ENCODE measurements around the gene ZNF280B. TPM values are rescaled to one million over a fixed set of nuclear protein-coding genes. Genes with fewer than 3 reads are reported as not detected.
"Not testable (repeated sequence)": the region's sequence is repeated elsewhere in the genome, so short reads cannot be mapped to it uniquely, and the experiment has no call there.

The ZNF280B gene
- total RNA-seq, 5 donors from 2014 or later (not counting 1 experiment from before 2014, with no cell fraction given) = 1.8 to 2.1 (median 1.9) TPM

DNA sequence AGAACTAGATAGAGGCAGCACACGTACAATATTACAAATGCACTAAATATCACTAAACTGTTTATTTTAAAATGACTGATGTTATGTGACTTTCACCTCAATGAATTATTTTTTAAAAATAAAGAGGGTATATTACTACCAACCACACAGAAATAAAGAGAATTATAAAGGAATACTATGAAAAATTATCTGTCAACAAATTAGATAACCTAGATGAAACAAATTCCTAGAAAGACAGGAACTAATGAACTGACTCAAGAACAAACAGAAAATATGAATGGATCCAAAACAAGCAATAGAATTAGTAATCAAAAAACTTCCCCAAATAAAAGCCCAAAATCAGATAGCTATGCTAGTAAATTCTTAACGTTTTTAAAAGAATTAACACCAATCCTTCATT, 10.3 kb downstream of the ZNF280B start:
- WGBS (ENCODE audit: insufficient coverage) = no CpG with 5 or more reads among the region's 2 CpGs
- Histone ChIP-seq H3K9me3 (no peaks in the 10 kb centered on the region), H3K27ac (ENCODE audit: low read length) (no peak overlapping the region), H3K36me3 (ENCODE audit: control insufficient read depth in 2 of 2, extremely low read depth in 1 of 2, insufficient read depth in 1 of 2, low read length in 1 of 2) (peaks cover 0 to 4% of the 10 kb centered on the region in 2 donors), H3K27me3 (replicated peaks in 1 of 2; ENCODE audit: control insufficient read depth in 2 of 2, extremely low read depth in 1 of 2, insufficient read depth in 2 of 2, low read length in 1 of 2) (no peaks in the 10 kb centered on the region), H3K4me1 (ENCODE audit: control insufficient read depth in 1 of 2, extremely low read depth in 1 of 2, insufficient read depth in 2 of 2, low read length in 2 of 2) (no peaks in the 10 kb centered on the region), H3K4me3 (ENCODE audit: control insufficient read depth in 1 of 2, extremely low read depth in 1 of 2, low read length in 1 of 2) (no peak overlapping the region)
- Mint-ChIP-seq H3K36me3 (peaks cover 28% of the 10 kb centered on the region), H3K4me3 (no peak overlapping the region), H3K27ac (no peak overlapping the region), H3K9me3 (no peaks in the 10 kb centered on the region), H3K27me3 (no peaks in the 10 kb centered on the region), H3K4me1 (no peaks in the 10 kb centered on the region)
- ATAC-seq (replicated peaks in 1 of 4) (no peak), DNase-seq (no peak)
- ChIA-PET CTCF (no interaction called here), POLR2A (no interaction called here)

DNA sequence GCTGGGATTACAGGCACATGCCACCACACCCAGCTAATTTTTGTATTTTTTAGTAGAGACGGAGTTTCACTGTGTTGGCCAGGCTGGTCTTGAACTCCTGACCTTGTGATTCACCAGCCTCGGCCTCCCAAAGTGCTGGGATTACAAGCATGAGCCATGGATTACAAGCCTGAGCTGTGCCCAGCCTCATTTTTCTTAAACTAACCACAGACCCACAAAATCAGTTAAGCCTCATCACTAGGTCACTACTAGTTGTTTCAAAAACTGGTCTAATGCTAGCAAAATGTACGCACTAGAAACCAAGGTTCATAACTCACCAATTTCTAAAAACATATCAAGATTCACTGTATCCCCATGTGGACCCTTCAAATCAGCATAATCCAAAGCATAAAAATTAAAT, 17.0 kb downstream of the ZNF280B start:
- not testable (repeated sequence) for H3K4me3 ChIP-seq (ENCODE audit: control insufficient read depth in 1 of 2, extremely low read depth in 1 of 2, low read length in 1 of 2); ATAC-seq (replicated peaks in 1 of 4); H3K9me3 Mint-ChIP-seq; H3K4me3 Mint-ChIP-seq; H3K27me3 Mint-ChIP-seq; H3K27ac ChIP-seq (ENCODE audit: low read length); H3K4me1 Mint-ChIP-seq; H3K27me3 ChIP-seq (replicated peaks in 1 of 2; ENCODE audit: control insufficient read depth in 2 of 2, extremely low read depth in 1 of 2, insufficient read depth in 2 of 2, low read length in 1 of 2); H3K4me1 ChIP-seq (ENCODE audit: control insufficient read depth in 1 of 2, extremely low read depth in 1 of 2, insufficient read depth in 2 of 2, low read length in 2 of 2); H3K27ac Mint-ChIP-seq; DNase-seq; H3K9me3 ChIP-seq
- 97% methylated on average over 3 of the region's 3 CpGs for WGBS (ENCODE audit: insufficient coverage)
- ChIA-PET POLR2A (interaction anchor here in 1 of 2 donors (0.7 kb wide), 1 partner anchor 22 kb away, joined by 3 read pairs; no protein-coding TSS in a partner anchor), CTCF (interaction anchor here in 1 of 2 donors (0.6 kb wide), 2 partner anchors 151 to 643 kb away, joined by 4 to 9 read pairs; no protein-coding TSS in a partner anchor)
- H3K36me3 ChIP-seq (ENCODE audit: control insufficient read depth in 2 of 2, extremely low read depth in 1 of 2, insufficient read depth in 1 of 2, low read length in 1 of 2) = peaks cover 3 to 11% of the 10 kb centered on the region in 2 donors
- H3K36me3 Mint-ChIP-seq = peaks cover 38% of the 10 kb centered on the region

DNA sequence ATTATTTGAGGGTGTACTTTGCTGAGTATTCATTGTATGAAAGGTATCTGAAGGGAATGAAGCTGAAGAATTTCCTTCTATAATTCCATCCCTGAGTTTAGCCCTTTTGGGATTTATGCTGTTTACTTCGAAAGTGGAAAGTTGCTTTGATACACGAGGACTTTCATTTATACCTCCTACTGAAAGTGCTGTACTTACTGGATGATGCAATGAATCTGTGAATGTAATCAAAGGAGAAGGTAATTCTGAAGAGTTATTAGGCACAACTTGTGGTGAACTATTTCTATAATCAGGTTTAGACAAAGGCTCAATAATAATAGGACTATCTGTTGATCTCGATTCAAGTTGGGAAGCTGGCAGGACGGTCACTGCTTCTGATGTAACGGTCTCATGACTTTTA, 19.8 kb downstream of the ZNF280B start:
- H3K4me1 Mint-ChIP-seq = no peaks in the 10 kb centered on the region
- Histone ChIP-seq H3K4me3 (ENCODE audit: control insufficient read depth in 1 of 2, extremely low read depth in 1 of 2, low read length in 1 of 2) (no peak overlapping the region), H3K27ac (ENCODE audit: low read length) (no peak overlapping the region), H3K27me3 (replicated peaks in 1 of 2; ENCODE audit: control insufficient read depth in 2 of 2, extremely low read depth in 1 of 2, insufficient read depth in 2 of 2, low read length in 1 of 2) (no peaks in the 10 kb centered on the region), H3K9me3 (no peaks in the 10 kb centered on the region), H3K36me3 (ENCODE audit: control insufficient read depth in 2 of 2, extremely low read depth in 1 of 2, insufficient read depth in 1 of 2, low read length in 1 of 2) (peaks cover 3 to 8% of the 10 kb centered on the region in 2 donors), H3K4me1 (ENCODE audit: control insufficient read depth in 1 of 2, extremely low read depth in 1 of 2, insufficient read depth in 2 of 2, low read length in 2 of 2) (no peaks in the 10 kb centered on the region)
- 94% methylated on average over 3 of the region's 5 CpGs for WGBS (ENCODE audit: insufficient coverage)
- no peak overlapping the region for H3K4me3 Mint-ChIP-seq
- H3K27me3 Mint-ChIP-seq = no peaks in the 10 kb centered on the region
- ChIA-PET POLR2A (no interaction called here), CTCF (no interaction called here)
- H3K27ac Mint-ChIP-seq = no peak overlapping the region
- peaks cover 41% of the 10 kb centered on the region for H3K36me3 Mint-ChIP-seq
- H3K9me3 Mint-ChIP-seq = no peaks in the 10 kb centered on the region
- DNase-seq (no peak), ATAC-seq (replicated peaks in 1 of 4) (no peak)

DNA sequence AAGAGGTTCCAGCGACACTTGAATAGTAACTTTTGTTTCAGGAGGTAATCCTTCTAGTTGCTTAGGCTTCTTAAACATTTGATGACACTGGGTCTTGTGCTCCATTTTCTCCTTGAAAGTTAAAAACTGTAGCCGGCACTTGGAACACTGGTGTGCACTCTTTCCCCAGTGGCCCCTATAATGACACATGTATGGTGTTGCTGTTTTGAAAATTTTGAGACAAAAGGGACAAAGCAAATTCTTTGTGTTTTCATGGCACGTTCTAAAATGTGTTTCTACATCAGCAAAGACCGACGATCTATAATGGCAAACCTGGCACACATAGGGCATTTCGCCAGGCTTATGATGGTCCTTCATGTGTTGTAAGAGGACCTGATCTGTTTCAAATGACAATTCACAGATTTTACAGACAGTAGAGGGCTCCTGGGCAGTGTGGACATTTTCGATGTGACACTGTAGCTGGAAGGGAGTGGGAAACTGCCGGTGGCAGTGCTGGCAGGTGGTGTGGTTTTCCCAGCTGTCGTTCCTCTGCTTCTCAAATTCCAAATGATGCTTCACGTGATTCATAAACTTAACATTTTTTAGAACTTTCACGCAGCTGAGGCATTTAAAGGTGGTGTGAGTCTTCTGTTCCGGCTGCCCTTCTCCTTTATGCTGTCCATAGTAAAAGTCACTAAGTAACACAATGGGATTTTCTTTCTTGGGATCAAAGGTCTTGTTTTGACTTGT, 20.5 kb downstream of the ZNF280B start:
- H3K4me3 Mint-ChIP-seq = no peak overlapping the region
- WGBS (ENCODE audit: insufficient coverage) = 95% methylated on average over 4 of the region's 12 CpGs
- H3K9me3 Mint-ChIP-seq = no peaks in the 10 kb centered on the region

DNA sequence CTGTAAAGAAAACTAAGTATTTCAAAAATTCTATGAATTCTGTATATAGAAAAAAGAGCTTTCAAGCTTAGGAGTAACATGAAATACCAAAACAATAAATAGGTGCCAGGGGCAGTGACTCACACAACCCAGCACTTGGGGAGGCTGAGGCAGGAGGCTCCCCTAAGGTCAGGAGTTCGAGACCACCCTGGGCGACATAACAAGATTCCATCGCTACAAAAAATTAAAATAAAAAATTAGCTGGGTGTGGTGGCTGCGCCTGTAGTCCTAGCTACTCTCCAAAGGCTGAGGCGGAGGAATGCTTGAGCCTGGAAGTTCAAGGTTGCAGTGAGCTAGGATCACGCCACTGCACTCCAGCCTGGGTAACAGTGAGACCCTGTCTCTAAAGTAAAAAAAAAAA, 21.5 kb downstream of the ZNF280B start:
- ChIA-PET POLR2A (no interaction called here), CTCF (no interaction called here)
- Mint-ChIP-seq H3K27ac (no peak overlapping the region), H3K4me3 (no peak overlapping the region), H3K9me3 (no peaks in the 10 kb centered on the region), H3K4me1 (no peaks in the 10 kb centered on the region), H3K36me3 (peaks cover 35% of the 10 kb centered on the region), H3K27me3 (no peaks in the 10 kb centered on the region)
- no peaks in the 10 kb centered on the region for H3K4me1 ChIP-seq (ENCODE audit: control insufficient read depth in 1 of 2, extremely low read depth in 1 of 2, insufficient read depth in 2 of 2, low read length in 2 of 2)
- peaks cover 3% of the 10 kb centered on the region in 2 donors for H3K36me3 ChIP-seq (ENCODE audit: control insufficient read depth in 2 of 2, extremely low read depth in 1 of 2, insufficient read depth in 1 of 2, low read length in 1 of 2)
- no peak for ATAC-seq (replicated peaks in 1 of 4)
- WGBS (ENCODE audit: insufficient coverage) = no CpG with 5 or more reads among the region's 6 CpGs
- no peak overlapping the region for H3K4me3 ChIP-seq (ENCODE audit: control insufficient read depth in 1 of 2, extremely low read depth in 1 of 2, low read length in 1 of 2)
- H3K9me3 ChIP-seq = no peaks in the 10 kb centered on the region
- DNase-seq = no peak
- no peak overlapping the region for H3K27ac ChIP-seq (ENCODE audit: low read length)
- H3K27me3 ChIP-seq (replicated peaks in 1 of 2; ENCODE audit: control insufficient read depth in 2 of 2, extremely low read depth in 1 of 2, insufficient read depth in 2 of 2, low read length in 1 of 2) = no peaks in the 10 kb centered on the region

More for the DNA sequence above, 20.5 kb downstream of the ZNF280B start:
- H3K4me3 ChIP-seq (ENCODE audit: control insufficient read depth in 1 of 2, extremely low read depth in 1 of 2, low read length in 1 of 2) = no peak overlapping the region
- Mint-ChIP-seq H3K36me3 (peaks cover 35% of the 10 kb centered on the region), H3K27me3 (no peaks in the 10 kb centered on the region), H3K4me1 (no peaks in the 10 kb centered on the region), H3K27ac (no peak overlapping the region)
- no peak overlapping the region for H3K27ac ChIP-seq (ENCODE audit: low read length)
- no peaks in the 10 kb centered on the region for H3K9me3 ChIP-seq
- no peaks in the 10 kb centered on the region for H3K4me1 ChIP-seq (ENCODE audit: control insufficient read depth in 1 of 2, extremely low read depth in 1 of 2, insufficient read depth in 2 of 2, low read length in 2 of 2)
- ATAC-seq (replicated peaks in 1 of 4) = no peak
- CTCF ChIA-PET = no interaction called here
- DNase-seq = no peak
- H3K36me3 ChIP-seq (ENCODE audit: control insufficient read depth in 2 of 2, extremely low read depth in 1 of 2, insufficient read depth in 1 of 2, low read length in 1 of 2) = peaks cover 3 to 7% of the 10 kb centered on the region in 2 donors
- POLR2A ChIA-PET = no interaction called here
- H3K27me3 ChIP-seq (replicated peaks in 1 of 2; ENCODE audit: control insufficient read depth in 2 of 2, extremely low read depth in 1 of 2, insufficient read depth in 2 of 2, low read length in 1 of 2) = no peaks in the 10 kb centered on the region

DNA sequence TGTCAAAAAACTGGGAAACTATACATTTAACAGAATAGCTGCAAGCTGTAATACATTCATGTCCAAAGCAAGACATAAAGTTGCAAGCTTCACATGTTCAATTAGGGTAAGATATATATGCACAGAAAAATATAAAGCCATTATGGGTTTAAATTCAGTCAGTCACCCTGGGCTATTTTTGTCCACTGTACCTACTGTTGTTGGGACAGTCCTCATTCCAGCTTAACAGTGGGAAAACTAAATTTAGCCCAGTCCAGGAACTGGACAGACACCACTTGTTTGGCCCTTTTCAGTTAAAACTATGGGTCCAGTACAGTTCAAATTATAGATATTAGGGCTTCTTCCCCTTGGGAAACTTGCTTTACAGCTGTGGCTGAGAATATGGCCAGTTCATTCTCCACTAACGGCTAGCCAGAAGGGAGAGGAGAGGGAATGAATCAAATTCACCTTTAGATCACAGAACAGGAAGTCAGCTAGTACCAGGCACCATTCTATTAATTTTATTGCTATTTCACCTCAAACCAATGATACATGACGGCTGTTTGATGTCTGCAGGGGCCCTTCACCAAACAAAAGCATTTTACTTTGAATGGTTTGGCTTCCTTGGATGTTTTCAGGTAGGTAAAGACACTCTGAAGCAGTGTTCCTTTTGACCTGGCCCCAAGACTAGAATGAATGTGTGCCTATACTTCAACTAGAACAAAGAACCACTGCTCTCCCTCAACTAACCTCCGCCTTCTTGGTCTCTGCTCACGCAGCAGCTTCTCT, 22.2 kb downstream of the ZNF280B start:
- no peaks in the 10 kb centered on the region for H3K27me3 ChIP-seq (replicated peaks in 1 of 2; ENCODE audit: control insufficient read depth in 2 of 2, extremely low read depth in 1 of 2, insufficient read depth in 2 of 2, low read length in 1 of 2)
- Mint-ChIP-seq H3K27me3 (no peaks in the 10 kb centered on the region), H3K4me3 (no peak overlapping the region), H3K27ac (no peak overlapping the region), H3K9me3 (no peaks in the 10 kb centered on the region), H3K36me3 (peaks cover 35% of the 10 kb centered on the region), H3K4me1 (no peaks in the 10 kb centered on the region)
- ATAC-seq (replicated peaks in 1 of 4) (no peak), DNase-seq (no peak)
- CTCF ChIA-PET = no interaction called here
- H3K4me1 ChIP-seq (ENCODE audit: control insufficient read depth in 1 of 2, extremely low read depth in 1 of 2, insufficient read depth in 2 of 2, low read length in 2 of 2) = no peaks in the 10 kb centered on the region
- H3K9me3 ChIP-seq = no peaks in the 10 kb centered on the region
- no peak overlapping the region for H3K27ac ChIP-seq (ENCODE audit: low read length)
- H3K4me3 ChIP-seq (ENCODE audit: control insufficient read depth in 1 of 2, extremely low read depth in 1 of 2, low read length in 1 of 2) = no peak overlapping the region
- WGBS (ENCODE audit: insufficient coverage) = 75% methylated on average over 2 of the region's 4 CpGs
- POLR2A ChIA-PET = no interaction called here
- peaks cover 0 to 3% of the 10 kb centered on the region in 2 donors for H3K36me3 ChIP-seq (ENCODE audit: control insufficient read depth in 2 of 2, extremely low read depth in 1 of 2, insufficient read depth in 1 of 2, low read length in 1 of 2)
